Activated CD4-positive, CD25-positive, alpha-beta regulatory T cell (primary cell): Measurements from ENCODE around the gene MSS51.
"Not testable (repeated sequence)": the region's sequence is repeated elsewhere in the genome, so short reads cannot be mapped to it uniquely, and the experiment has no call there.

Experiments
- DNase-seq, 4 experiments: peaks; one replicate each; lab custom pipeline; 2025; lab: John Stamatoyannopoulos, UW

The MSS51 gene

GRCh38 chr10:73414230-73414945 is 19.0 kb downstream of the MSS51 start:
- DNase-seq: no peak

GRCh38 chr10:73413528-73414229 is 19.7 kb downstream of the MSS51 start, which contains the start of gene ANXA7:
Gene ANXA7 (minus strand): TSS chr10:73414058. CDS start chr10:73400856, 13,202 bp downstream.
- peak; percentile 87 to 91 (median 89) for DNase-seq

- peak in 3 of 4 experiments; percentile 8 to 49 (median 14) for DNase-seq
Measured at GRCh38 chr10:73413108-73413527, 20.2 kb downstream of the MSS51 start.

GRCh38 chr10:73410897-73411296 is 22.5 kb downstream of the MSS51 start:
- DNase-seq: no peak

GRCh38 chr10:73408978-73409521 is 24.3 kb downstream of the MSS51 start:
- DNase-seq: no peak

- DNase-seq: no peak
Measured at GRCh38 chr10:73408061-73408460, 25.3 kb downstream of the MSS51 start.

GRCh38 chr10:73407495-73407894 is 25.9 kb downstream of the MSS51 start:
- DNase-seq: no peak

- DNase-seq: no peak
Measured at GRCh38 chr10:73406846-73407245, 26.5 kb downstream of the MSS51 start.

GRCh38 chr10:73405556-73405955 is 27.8 kb downstream of the MSS51 start:
- no peak for DNase-seq

GRCh38 chr10:73404690-73405089 is 28.7 kb downstream of the MSS51 start:
- DNase-seq: no peak

GRCh38 chr10:73401636-73402035 is 31.7 kb downstream of the MSS51 start:
- no peak for DNase-seq

GRCh38 chr10:73399063-73399462 is 34.3 kb downstream of the MSS51 start:
- DNase-seq: no peak

GRCh38 chr10:73398024-73398423 is 35.3 kb downstream of the MSS51 start:
- no peak for DNase-seq

- not testable (repeated sequence) for DNase-seq
Measured at GRCh38 chr10:73394325-73394724, 39.0 kb downstream of the MSS51 start.

GRCh38 chr10:73388228-73388627 is 45.1 kb downstream of the MSS51 start:
- no peak for DNase-seq

GRCh38 chr10:73386583-73386982 is 46.8 kb downstream of the MSS51 start:
- DNase-seq: no peak

- DNase-seq: no peak
Measured at GRCh38 chr10:73379064-73379748, 54.2 kb downstream of the MSS51 start.

GRCh38 chr10:73376679-73377078 is 56.7 kb downstream of the MSS51 start:
- DNase-seq: no peak
